IPS DF 4.7 (cell line): ENCODE data around the gene USO1.

ENCODE experiments used
- DNase-seq: peaks from one replicate; pipeline ENCODE4 v3.0.0-alpha.2; 2013; ENCODE audit warnings: low spot score; ENCODE audit errors: extremely low read depth

The USO1 gene

DNA sequence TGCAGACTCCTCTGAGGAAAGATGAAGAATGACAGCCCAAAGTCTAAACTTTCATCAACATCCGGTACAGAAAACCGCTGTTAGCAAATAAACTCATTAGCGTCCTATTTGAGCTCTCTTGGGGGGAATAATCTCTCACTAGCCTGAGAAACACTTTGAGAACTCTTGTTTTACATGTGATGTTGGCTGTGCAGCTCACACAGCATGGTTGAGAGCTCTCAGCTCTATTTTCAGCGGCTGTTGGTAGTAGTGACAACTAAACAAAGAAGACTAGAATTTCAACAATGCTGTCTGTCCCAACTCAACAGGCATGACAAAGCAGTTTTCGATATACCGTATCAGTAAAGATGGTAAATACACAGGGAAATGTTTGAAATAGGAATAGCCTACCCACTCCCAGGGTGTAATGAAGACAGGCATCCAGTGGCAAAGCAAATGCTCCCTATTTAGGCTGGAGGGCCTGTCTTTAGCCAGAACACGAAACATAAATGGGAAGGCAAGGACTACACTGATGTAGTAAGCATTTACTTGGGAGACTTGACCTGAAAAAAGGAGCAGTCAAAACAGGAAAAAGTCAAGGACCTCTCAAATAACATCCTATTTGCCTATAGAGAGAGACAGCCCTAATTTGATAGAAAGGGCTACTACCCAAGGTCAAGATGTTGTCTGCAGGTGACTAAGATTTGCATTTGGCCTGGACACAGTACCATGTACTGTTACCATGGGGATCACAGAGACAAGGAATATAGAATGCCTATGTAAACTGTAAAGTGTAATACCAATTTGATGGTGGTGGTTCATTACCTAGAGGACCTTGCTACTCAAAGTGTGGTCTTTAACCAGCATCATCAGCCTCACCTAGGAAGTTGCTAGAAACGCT lies 117.5 kb downstream of the USO1 start:
- DNase-seq: no peak

DNA sequence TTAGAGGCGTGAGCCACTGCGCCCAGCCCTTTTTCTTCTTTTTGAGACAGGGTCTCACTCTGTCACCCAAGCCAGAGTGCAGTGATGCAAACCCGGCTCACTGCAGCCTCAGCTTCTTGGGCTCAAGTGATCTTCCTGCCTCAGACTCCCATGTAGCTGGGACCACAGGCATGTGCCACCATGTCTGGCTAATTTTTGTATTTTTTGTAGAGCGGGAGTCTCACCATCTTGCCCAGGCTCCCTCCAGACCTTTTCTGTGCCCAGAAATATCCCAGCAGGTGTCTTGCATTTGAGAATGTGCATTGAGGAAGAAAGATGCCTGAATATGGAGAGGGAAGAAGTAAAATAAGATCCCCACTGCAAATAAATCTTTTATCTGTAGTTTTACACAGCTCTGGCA lies 119.2 kb downstream of the USO1 start:
- no peak for DNase-seq

DNA sequence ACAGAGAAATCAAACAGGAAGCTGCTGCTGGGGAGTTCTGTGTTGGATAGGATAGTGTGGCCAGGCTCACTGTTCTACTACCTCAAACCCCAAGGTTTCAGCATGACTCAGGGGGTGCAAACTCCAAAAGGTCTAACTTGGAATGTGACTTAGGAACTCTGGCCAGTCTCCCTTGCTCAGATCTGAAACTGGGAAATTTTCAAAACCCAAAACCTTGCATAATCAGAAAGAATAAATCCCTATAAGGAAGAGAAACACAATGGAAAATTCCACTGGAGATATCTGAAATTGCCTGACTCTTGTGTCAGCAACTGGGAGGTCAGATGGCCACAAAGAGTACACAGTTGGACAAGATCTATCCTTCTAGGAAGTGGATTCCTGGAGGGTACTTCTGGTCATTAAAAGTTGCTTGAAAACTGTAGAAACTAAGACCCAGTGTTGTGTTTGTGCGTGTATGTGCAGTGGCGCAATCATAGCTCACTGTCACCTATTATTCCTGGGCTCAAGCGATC lies 119.8 kb downstream of the USO1 start:
- DNase-seq: no peak

DNA sequence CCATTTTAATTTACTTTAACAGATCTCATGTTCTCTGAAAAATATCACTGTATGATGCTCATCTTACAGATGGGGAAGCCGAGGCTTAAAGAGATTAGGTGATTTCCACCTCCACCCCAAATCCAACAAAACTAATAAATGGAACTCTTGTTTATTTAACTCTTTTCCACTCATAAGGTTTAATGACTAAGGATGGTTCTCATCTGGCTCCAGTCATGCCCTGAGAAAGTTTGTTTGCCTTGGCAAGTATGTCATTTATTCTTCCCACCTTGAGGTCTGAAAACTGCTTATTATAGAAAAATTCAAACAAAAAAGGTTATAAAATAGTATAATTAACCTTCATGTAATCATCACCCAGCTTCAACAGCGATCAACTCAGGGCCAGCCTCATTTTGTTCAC lies 121.6 kb downstream of the USO1 start:
- DNase-seq: no peak

DNA sequence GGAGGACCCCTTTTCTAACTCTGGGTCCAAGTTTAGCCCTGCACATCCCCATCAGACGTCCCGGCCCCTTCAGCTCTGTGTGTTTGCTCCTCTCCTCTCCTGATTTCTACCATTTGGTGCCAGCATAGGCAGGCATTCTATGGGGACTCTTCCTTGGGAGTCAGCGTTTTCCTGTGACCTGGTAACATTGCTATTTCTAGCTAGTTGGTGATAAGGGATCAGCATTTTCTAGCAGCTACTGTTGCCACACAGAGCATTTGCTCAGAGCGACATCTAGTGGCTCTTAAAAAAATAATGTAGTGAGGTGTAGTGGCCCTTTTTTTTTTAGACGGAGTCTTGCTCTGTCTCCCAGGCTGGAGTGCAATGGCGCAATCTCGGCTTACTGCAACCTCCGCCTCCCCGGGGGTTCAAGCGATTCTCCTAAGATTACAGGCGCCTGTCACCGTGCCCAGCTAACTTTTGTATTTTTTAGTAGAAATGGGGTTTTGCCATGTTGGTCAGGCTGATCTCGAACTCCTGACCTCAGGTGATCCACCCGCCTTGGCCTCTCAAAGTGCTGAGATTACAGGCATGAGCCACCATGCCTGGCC lies 123.9 kb downstream of the USO1 start:
- peak; percentile 87 for DNase-seq

DNA sequence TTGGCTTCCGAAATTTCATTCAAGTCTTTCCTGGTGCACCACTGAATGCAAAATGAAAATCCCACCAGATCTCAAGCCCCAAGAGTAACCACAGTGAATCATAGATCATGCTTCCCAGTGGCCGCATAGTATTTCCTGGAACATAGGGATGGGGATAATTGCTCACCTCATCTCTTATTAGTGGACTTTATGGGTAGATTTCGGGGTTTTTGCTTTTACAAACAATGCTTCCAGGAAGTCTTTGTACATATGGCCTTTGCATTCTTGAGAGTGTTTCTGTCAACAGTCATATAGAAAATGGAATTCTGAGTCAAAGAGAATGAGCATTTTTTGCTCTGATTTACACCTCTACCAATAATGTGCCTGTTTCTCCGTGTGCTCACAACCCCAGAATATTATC lies 124.5 kb downstream of the USO1 start:
- DNase-seq: no peak

DNA sequence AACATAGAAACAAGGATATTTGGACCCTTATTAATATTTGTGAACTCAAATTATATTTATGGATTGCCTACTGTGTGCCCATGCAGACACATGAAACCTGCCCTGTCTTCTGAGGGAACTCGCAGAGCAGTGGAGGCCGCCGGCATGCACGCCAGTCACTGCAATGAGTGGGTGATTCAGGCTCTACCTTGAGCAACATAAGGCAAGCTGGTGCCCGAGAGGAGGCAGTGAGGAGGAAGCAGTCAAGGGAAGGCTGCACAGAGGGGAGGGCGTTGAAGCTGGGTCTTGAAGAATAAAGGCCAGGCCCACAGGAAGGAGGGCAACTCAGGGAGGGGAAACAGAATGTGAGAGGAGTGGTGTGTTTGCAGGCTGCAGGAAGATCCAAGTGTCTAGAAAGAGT lies 125.1 kb downstream of the USO1 start:
- no peak for DNase-seq

DNA sequence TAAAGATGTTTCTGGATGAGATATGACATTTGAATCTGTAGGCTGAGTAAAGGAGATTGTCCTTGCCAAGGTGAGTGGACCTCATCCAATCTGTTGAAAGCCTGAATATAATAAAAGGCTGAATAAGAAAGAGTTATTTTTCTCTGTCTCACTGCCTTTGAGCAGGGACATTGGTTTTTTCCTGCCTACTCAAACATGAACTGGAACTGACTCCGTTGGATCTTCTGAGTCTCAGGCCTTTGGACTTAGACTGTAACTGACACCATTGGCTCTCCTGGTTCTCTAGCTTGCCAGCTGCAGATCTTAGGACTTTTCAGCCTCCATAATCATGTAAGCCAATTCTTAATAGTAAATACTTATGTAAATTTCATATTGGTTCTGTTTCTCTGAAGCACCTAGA lies 134.3 kb downstream of the USO1 start:
- no peak for DNase-seq

DNA sequence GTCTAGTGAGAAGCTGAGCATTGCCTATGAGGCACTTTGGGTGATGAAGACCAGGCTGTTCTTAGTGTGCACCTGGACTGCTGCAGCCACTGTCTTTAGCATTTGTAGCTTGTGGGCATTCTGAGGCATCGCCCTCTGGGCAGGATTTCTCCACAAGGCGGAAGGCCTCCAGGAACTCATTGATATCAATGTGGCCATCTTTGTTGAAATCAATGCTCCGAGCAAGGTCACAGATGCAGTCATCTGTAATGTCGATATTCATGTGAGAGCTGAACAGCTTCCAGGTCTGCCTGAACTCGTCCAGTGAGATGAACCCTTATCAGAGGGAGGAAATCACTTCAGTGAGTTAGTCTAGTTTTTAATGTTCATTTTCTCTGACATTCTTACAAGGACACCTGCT lies 136.2 kb downstream of the USO1 start:
- no peak for DNase-seq
